ENCODE results near the gene ARHGAP26.

Gene ARHGAP26

DNA sequence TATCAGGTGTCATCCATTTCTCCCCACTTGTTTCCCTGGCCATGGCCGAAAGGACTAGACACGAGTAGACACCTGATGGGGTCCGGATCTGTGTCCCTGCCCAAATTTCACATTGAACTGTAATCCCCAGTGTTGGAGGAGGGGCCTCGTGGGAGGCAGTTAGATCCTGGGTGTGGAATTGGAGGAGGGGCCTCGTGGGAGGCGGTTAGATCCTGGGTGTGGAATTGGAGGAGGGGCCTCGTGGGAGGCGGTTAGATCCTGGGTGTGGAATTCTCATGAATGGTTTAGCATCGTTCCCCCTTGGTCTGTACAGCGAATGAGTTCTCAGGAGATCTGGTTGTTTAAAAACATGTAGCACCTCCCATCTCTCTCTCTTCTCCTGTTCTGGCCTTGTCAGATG is 467.5 kb downstream of the ARHGAP26 start:
- DNase-seq, result no peak

DNA sequence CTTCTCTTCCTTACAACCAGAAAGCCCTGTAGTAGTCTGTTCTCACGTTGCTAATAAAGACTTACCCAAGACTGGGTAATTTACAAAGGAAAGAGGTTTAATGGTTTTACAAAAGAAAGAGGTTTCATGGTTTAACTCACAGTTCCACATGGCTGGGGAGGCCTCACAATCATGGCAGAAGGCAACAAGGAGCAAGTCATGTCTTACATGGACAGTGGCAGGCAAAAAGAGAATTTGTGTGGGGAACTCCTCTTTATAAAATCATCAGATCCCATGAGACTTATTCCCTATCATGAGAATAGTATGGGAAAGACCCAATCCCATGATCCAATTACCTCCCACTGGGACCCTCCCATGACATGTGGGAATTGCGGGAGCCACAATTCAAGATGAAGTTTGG is 468.4 kb downstream of the ARHGAP26 start:
- no peak for DNase-seq

DNA sequence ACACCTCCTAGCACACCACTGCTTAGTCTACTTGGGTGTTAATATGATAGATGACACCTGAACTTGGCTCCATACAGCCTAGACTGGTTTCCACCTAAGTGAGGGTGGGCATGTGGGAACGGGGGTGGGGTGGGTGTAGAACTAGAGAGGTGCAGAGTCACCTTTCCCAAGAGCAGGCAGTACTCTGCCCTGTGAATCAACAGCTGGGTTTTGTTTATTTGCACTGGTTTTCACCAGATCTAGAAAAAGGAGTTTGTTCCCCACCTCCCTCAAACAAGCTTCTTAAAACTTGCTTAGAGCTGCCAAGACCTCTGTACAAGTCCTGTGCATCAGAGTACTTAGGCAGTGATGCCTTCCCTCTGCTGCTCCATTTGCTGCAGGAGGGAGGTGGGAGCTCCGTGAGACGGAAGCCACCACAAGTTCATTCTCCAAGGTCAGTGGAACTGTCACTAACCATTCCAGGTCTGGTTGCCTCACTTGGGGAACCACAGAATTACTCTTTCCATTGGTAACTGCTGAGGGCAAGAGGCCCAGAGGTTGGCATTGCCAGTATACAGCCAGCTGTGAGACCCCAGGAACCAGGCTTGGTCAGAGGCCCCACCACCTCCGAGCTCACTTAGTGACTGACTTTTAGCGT is 469.8 kb downstream of the ARHGAP26 start:
- no peak for DNase-seq

DNA sequence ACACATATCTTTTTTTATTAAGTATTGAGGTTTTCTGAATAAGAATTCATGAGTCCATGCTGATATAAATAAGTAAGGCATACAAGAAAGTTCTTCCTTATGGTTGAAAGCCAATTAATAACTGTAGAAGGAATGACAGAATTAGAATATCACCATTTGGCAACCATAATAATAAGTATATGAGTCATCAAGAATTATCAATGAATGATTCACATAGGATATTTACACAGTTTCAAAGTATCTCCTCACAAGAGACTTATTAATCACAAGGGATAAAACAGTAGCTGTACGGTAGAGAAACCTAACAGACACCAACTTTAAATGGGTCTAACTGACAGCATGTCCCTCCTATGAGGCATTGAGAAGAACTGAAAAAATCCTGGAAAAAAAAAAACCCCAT is 471.7 kb downstream of the ARHGAP26 start:
- no peak for DNase-seq

DNA sequence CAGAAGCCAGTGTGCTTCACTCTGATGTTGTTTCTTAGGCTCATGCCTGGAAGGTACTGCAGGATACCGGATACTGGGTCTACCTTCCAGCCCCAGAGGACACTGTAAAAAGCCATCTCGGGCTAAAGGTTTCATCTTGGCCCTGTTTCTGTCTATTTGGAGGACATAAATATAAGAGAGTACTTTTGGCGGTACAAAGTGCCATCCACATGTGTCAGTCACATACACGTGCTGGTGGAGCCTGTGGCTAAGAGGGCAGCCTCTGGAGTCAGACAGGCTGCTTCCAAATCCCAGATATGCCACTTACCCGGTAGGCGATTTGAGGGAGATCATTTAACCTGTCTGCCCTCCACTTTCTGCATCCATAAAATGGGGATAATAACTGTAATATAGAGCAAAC is 472.9 kb downstream of the ARHGAP26 start:
- DNase-seq, result no peak

DNA sequence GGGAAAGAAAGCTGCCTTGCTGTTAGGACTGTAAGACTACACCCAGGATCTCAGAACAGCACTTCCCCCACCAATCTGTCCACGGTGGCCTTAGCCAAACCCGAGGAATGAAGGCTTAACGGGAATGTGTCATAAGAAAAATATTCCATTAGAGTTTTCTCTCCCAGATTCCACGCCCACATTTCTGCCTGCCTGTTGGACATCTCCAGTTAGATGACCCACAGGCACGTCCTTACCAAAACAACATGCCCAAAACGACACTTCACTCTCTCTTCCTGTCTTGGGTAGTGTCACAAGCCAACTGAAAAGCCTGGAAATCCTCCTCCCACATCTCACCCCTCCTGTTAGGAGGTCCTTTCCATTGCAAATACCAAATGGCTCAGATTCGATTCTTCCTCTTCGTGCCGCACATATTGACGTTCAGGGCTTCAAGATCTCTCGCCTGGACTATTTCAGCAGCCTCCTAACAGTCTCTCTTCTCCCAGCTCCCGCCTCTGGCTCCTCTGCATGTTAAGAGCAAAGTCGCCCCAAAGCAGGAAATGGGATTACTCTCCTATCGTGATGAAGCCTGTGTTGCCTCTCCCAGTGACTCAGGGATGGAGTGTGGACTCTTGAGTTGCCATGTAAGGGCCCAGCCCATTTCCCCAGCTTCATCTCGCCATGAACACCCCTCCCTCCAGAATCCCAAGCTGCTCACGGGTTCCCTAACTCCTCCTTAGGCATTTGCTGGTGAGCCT is 474.0 kb downstream of the ARHGAP26 start:
- no peak for DNase-seq

DNA sequence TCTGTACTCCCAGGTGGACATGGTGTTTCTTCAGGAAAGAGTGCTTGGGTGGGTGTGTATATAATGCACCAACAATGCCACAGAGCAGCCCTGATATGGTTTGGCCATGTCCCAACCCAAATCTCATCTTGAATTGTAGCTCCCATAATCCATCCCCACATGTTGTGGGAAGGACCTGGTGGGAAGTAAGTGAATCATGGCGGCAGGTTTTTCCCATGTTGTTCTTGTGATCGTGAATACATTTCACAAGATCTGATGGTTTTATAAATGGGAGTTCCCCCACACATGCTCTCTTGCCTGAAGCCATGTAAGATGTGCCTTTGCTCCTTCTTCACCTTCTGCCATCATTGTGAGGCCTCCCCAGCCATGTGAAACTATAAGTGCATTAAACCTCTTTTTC is 474.8 kb downstream of the ARHGAP26 start:
- DNase-seq, result no peak

DNA sequence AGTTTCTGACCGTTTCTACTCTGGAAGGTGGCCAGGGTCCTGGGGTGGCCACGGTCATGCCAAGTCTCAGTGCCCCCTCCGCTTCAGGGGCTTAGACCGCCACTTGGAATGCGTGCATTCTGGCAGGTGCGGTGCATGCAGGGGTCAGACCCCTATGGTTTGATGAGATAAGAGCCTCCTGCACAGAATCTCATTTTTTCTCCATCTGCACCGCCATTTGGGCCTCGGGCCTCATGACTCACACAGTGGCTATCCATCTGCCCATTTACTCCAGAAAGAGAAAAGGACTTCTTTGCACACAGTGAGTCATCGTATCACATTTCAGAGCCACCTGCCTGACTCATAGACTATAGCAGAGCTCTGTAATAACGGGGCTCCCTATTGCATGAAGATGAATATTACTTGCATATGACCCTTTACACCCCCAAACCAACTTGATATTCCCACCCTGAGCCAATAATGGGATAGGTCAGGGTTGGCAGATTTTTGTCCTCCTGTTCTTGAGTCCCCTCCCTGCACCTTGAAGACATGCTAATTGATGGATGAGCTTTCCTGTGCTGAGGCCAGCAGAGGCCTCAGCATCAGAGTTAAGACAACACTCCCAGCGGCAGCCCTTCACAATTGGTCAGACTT is 475.9 kb downstream of the ARHGAP26 start:
- DNase-seq, result peak; percentile 12

DNA sequence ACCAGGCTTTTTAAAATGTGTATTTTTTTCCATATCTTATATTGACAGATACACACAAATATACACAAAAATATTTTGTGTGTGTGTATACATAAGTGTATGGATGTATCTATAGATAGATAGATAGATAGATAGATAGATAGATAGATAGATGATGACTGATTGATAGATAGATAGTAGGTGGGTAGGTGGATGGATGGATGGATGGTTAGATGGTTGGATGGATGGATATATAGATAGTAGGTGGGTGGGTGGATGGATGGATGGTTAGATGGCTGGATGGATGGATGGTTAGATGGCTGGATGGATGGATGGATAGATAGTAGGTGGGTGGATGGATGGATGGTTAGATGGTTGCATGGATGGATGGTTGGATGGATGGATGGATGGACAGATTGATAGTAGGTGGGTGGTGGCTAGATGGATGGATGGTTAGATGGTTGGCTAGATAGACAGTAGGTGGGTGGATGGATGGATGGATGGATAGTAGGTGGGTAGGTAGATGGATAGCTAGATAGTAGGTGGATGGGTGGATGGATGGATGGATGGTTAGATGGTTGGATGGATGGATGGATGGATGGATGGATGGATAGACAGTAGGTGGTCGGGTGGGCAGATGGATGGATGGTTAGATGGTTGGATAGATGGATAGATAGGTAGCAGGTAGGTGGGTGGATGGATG is 477.1 kb downstream of the ARHGAP26 start:
- no peak for DNase-seq

DNA sequence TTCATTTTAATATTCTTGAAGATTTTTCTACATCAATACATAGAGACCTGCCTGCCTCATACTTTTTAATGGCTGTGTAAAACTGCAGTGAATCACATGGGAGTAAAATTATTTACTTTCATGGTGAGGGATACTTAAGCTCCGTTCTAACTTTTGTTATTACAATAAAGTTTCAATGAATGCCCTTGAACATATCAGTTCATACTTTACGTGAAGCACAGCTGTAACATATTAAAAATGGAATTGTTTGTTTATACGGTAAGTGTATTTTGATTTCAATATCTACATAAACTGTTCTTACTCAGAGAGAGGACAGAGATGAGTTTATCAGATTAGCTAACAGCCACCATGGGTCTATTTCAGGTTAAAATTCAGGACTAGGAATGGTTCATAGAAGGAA is 478.2 kb downstream of the ARHGAP26 start:
- DNase-seq, result no peak

DNA sequence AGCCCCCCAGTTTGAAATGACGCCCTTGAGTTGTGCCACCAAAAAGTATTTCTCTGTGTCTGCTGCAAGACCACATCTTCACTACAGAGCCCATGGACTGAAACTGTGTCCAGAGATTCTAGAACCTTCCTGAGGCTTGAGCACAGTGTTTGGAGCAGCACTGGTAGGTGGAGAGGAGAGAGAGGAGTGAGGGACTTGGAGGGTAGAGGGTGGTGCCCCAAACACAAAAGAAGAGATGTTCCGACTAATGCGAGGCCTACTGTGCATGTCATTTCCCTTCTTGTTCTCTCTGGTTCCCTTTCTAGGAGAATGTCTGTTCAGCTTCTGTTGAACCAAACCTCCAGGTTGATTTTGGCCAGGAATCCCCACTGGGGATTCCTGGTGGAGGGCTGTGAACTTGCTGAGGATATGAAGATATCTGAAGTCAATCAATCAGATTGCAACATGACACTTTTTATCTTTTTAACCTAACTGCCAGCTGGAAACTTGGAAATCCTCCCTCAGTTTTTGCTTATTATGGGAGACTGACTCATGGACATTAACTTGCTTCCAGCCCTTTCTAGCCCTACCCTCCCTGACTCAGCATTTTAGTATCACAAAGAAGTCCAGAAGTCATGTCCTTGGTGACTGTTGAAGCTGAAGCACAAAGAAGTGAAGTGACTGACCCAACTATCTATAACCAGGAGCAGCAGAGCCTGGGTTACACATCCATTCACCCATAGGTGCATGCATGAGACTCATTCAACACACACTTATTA is 478.8 kb downstream of the ARHGAP26 start:
- peak; percentile 62 for DNase-seq

DNA sequence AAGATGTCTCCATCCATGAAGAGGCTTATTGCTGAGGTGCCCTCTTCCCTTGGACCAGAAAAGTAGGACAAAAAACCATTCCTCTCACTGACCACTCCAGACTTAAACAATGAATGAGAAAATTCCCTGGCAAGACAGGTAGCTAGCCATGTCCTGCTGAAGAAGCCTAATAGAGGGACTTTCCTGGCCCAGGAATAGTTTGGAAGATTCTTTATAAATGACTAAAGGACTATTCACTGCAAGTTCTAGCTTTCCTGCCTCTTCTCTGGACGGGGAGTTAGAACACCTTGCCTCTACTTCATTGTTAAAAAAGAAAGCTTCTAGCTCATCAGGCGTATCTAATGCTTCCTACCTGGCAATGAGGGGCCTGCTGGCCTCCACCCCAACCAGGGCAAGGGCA is 479.7 kb downstream of the ARHGAP26 start:
- no peak for DNase-seq

DNA sequence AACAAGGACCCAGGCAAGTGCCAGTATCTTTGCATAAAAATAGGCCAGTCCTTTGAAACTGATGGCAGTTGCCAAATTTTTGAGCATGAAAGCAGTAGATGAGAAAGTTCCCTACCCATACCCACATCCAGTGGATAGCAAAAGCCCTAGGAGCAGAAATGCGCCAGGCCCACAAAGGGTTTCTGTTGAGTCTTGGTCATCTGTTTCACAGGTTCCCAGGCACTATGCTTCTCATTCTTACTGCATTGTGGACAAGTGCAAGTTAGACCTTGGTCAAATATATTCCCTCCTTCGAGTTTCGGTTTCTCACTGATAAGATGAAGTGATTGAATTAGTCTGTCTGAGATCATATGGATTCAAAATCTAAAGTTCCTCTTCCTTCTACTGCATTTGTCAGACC is 481.0 kb downstream of the ARHGAP26 start:
- no peak for DNase-seq

DNA sequence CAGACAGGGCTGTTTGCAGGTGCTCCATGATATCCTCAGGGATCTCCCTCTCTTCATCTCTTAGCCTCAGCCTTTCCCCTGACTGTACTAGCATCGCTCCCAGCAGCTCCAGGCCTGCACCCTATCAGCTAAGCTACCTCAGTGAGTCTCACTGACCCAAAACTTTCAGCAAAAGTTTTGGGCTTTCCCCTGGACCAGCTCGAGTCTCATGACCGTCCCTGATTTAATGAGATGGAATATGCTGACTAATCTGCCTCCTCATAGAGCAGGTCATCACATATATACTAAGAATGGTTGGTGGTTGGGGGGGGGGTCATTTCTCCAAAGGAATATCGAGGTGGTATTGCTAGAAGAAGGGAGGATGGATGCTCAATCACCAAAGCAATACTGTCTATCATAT is 481.8 kb downstream of the ARHGAP26 start:
- DNase-seq, result no peak

DNA sequence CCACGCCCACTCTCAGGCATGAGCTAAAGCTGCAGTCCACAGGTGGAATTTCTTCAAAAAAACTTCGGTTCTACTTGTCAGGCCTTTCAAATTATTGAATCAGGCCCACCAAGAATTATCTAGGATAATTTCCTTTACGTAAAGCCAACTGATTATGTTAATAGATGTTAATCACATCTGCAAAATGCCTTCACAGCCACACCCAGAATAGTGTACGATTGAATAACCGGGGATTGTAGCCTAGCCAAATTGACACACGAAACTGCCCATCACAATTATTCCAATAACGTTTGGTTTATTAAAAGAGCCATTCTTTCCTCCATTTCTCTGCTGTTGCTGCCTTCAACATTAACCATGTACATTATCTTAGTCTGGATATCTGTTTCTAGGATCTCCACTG is 484.6 kb downstream of the ARHGAP26 start:
- DNase-seq, result no peak

DNA sequence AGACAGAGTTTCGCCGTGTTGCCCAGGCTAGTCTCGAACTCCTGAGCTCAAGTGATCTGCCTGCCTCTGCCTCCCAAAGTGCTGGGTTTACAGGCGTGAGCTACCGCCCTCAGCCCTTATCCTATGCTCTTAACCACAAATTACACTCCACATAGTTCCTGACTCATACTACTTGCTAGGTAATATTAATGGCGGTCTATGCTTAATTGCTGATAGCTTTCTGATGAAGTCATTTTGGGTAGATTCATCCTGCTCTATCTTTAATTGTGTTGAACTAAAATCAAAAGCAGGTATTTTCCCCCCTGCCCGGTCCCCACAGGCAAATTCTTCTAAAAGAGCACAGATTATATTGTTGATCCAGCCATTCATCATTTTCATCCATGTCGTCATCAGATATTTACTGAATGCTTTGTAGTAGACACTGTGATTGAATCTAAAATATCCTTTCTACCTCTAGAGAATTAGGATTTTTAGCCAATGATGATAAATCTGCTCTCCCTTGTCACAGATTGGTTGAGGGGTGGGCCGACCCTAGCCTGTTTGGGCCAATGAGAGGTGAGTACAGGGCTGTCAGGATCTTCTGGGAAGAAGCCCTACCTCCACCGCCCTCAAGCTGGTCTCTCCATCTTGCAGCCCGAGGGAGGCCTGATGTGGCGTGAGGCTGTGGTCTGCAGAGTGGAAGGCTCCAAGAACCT is 488.5 kb downstream of the ARHGAP26 start:
- DNase-seq, result no peak

DNA sequence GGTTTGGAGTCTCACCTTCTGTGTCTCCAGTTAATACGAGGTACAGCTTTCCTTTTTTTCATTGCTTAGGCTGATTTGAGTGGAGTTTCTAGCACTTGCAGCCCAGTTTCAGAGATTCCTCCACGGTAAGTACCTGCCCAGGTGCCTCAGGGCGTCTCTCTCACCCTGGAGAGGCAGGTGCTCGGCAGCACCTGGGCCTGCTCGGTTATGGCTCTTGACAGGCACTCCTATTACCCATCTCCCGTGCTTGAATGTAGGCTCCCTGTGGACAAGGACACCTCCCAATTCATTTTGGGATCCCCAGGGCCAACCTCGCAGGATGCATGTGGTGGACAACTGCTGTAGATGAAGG is 489.1 kb downstream of the ARHGAP26 start:
- DNase-seq, result no peak

DNA sequence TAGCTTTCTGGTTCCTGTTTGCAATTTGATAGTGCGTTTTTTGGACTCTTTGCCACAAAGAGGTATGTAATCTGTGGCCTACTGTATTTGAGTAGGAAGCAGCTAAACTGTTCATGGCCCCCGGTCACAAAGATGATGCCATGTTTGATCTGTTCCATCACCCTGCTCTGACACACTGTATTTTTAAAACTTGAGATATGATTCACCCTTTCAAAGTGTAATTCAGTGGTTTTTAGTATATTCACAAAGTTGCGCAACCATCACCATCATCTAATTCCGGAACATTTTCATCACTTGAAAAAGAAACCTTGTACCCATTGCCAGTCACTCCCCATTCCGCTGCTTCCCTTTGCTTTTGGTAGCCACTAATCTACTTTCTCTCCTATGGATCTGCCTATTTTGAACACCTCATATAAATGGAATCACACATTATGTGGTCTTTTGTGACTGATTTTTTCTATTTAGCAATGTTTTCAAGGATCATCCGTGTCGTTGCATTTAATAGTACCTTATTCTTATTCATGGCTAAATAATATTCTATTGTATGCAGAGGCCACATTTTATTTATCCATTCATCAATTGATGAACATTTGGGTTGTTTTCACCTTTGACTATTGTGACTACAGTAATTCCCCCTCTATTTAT is 491.7 kb downstream of the ARHGAP26 start:
- DNase-seq, result no peak

DNA sequence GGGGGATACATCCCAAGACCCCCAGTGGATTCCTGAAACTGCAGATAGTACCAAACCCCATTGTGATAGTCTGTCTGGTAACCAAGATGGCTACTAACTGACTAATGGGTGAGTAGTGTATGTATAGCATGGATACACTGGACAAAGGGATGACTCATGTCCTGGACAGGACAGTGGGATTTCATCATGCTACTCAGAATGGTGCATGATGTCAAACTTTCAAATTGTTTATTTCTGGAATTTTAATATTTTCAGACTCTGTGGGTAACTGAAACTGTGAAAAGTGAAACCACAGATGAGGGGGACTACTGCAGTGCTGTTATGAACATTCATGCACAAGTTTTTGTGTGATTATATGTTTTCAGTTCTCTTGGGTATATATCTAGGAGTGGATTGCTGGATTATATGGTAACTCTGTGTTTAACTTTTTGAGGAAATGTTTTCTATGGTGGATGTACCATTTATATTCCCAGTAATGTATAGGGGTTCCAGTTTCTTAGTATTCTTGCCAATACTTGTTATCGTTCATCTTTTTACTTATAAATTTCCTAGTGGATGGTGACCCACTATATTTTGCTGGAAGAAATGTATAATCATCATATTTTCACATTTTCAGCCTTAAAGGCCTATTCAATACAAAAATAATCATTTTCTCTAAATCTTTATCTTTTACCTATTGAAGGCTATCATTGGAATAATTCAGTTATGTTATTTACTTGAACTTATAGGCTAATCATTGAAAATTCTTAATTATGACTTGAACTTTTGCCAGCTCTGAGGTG is 492.4 kb downstream of the ARHGAP26 start:
- DNase-seq, result no peak

DNA sequence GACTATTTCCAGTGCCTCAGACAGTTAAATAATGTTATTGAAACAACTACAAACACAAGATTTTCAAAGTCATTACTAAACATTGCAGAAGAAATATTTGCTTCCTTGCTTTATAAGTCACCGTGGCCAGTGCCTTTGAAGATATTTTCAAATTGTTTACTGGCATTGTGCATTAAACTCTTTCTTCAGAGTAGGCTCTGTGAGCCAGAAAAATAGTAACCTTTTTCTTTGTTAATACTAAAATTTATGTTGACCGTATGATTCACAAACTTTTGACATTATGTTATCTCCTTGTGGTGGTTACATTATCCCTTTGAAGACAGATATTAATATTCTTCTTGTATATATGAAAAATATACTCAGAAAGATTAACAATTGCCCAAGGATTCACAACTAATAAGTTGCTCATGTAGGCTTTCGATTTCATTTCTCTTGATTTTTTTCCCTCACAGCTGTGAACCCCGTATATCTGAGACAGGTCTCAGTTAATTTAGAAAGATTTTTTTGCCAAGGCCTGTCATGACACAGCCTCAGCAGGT is 493.2 kb downstream of the ARHGAP26 start:
- DNase-seq, result no peak

DNA sequence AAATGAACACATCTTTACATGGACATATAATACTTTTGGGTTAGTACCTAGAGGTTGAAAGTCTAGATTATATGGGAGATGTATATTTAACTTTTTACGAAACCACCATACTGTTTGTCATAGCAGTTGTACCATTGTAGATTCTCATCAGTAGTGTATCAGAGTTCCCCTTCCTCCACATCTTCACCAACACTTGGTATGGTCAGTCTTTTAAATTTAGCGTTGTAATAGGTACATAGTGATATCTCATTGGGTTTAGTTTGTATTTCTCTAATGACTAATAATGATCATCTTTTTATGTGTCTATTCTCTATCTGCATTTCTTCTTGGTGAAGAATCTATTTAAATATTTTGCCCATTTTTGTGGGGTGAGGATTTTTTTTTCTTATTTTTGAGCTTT is 495.8 kb downstream of the ARHGAP26 start:
- no peak for DNase-seq

Measured in hematopoietic multipotent progenitor cell treated with erythropoietin and hydrocortisone succinate and interleukin-3 and kit ligand, for 8 days (in vitro differentiated cells).